H54 (cell line): ENCODE data around the gene GNA15.
"Not testable (repeated sequence)": the region's sequence is repeated elsewhere in the genome, so short reads cannot be mapped to it uniquely, and the experiment has no call there.

ENCODE experiments used
- DNase-seq: peaks from one replicate; pipeline ENCODE4 v3.0.0; 2011; ENCODE audit warnings: low spot score, mixed read lengths; ENCODE audit not compliant: insufficient read length
- FAIRE-seq: peaks from 3 replicates; lab custom pipeline; 2011; peaks lifted over from hg19 to GRCh38; lab: Jason Lieb, UNC
- POLR2A ChIP-seq: IDR thresholded peaks from 2 replicates; pipeline ENCODE4 v1.6.1; 2011; ENCODE audit warnings: low read depth, mild to moderate bottlenecking, low read length

GNA15 gene

DNA sequence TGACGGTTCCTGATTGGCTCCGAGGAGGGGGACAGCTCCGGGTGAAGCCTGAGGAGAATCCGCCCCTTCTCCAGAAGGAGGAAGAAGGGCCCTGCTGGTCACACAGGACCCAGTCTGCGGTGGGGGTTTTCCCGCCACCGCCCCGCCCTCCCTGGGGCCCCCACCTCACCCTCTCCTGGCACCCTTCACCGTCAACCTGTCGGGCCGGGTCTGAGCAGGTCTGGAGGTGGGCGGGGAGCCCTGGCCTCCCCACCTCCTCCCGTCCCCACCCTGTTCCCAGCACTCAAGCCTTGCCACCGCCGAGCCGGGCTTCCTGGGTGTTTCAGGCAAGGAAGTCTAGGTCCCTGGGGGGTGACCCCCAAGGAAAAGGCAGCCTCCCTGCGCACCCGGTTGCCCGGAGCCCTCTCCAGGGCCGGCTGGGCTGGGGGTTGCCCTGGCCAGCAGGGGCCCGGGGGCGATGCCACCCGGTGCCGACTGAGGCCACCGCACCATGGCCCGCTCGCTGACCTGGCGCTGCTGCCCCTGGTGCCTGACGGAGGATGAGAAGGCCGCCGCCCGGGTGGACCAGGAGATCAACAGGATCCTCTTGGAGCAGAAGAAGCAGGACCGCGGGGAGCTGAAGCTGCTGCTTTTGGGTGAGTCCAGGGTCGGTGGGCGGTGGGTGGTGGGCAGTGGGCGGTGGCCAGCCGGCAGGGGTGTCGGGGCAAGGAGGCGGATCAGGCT is at the start of gene GNA15:
Gene GNA15, plus strand, starts transcription at position 73 of the 723 bp plus-strand sequence. Its CDS starts 418 bp downstream, at position 491.
- DNase-seq (no peak), FAIRE-seq (no peak)
- TF ChIP-seq POLR2A = no peak

- TF ChIP-seq POLR2A = no peak
- FAIRE-seq (no peak), DNase-seq (no peak)
Observed at GRCh38 chr19:3087769-3088168, 48.1 kb upstream of the GNA15 start.

- not testable (repeated sequence) for FAIRE-seq, DNase-seq
Observed at GRCh38 chr19:3089299-3089855, 46.5 kb upstream of the GNA15 start.

DNA sequence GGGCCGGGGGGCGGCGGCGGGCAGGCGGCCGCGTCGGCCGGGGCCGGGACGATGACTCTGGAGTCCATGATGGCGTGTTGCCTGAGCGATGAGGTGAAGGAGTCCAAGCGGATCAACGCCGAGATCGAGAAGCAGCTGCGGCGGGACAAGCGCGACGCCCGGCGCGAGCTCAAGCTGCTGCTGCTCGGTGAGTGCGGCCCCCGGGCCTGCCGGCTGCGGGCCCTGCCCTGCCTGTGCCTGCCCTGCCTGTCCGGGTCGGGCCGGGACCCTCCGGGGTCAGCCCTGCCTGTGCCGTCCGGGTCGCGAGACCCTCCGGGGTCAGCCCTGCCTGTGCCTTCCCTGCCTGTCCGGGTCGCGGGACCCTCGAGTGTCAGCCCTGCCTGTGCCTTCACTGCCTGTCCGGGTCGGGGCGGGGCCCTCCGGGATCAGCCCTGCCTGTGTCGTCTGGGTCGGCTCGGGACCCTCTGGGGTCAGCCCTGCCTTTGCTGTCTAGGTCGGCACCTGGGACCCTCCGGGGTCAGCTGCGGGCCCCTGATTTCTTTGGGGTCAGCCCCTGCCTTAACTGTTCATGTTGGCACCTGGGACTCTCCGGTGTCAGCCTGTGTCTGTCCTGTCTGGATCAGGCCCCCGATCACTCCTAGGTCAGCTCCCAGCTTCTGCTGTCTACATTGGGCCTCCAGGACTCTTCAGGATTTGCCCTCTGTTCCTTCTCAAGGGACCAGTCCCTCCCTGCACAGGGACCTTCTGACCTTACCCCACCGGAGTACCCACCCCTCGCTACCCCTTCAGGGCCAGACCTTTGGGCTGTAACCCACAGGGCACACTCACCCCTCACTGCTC is 41.0 kb upstream of the GNA15 start:
- no peak for DNase-seq

DNA sequence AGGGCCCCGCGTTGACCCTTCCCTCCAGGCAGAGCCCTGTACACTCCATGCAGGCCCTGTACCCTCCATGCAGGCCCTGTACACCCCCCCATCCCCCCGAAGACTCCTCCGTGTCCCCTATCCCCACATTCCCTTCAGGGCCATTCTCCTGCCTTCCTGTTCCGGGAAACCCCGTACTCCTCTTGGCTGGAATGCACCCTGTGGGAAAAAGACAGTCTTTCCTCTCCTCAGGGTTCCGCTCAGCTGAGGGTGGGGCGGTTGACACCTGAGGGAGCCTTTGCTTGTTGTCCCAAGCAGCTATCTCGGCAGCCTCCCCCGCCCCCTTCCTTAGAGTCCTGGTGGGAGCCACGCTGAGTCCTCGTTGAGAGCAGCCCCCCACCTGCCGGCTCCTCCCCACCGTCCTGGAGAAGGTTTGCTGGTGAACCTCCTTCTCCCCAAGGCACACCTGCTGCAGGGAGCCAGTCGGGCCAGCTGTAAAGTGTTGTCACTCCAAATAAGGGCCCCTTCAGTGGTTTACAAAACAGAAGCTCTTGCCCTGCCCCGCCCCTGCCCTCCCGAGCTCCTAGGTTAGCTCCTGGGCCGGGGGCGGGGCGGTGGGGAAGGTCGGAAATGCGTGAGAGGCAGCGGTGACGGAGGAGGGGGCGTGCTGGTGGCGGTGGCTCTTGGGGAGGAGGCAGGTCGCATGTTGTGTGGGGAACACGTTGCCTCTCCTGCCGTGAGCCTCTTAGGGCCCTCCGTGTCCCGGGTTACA is 40.2 kb upstream of the GNA15 start:
- DNase-seq (no peak), FAIRE-seq (no peak)
- TF ChIP-seq POLR2A = no peak

More for the DNA sequence above, 41.0 kb upstream of the GNA15 start:
- TF ChIP-seq POLR2A = no peak
- no peak for FAIRE-seq

GRCh38 chr19:3096267-3096901 is 39.4 kb upstream of the GNA15 start:
- DNase-seq (no peak), FAIRE-seq (no peak)
- TF ChIP-seq POLR2A = no peak

DNA sequence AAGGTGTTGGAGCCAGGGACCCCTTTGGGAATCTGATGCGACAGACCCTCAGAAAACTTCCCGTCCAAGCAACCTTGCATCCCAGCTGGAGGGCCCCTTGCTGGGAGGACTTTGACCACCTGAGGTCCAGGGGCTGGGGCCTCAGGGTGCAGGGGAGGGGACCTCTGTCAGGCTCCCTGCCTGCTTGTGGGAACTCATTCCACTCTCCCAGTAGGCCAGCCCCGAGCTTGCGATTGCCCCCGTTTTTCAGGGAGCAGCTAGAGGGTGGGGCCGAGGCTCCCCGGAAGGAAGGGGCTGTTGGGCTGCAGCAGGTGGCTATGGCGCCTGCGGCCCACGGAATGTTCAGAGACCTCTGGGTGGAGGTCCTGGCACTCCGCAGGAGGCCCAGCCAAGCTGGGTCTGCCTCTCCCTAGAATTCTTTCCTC is 38.9 kb upstream of the GNA15 start:
- FAIRE-seq (no peak), DNase-seq (no peak)
- no peak for TF ChIP-seq POLR2A

DNA sequence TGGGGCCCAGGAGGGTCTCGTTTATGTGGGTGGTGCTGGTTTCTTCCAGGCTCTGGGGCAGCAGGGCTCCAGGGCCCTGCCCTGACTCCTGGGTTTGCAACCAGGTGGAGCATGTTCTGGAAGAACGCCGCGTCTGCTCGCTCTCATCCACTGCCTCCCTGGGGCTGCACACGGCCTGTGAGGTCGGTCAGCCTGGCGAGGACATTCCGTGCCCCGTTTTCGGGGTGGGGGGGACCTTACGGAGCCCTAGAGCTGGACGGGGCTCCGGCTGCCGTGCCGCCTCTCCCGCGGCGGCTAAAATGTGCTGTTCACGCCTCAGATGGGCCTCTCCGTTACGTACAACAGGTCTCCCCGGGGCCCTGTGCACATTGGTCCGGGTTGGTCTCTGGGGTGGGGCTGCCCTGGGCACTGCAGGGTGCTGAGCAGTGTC is 38.4 kb upstream of the GNA15 start:
- TF ChIP-seq POLR2A = no peak
- FAIRE-seq (no peak), DNase-seq (no peak)

DNA sequence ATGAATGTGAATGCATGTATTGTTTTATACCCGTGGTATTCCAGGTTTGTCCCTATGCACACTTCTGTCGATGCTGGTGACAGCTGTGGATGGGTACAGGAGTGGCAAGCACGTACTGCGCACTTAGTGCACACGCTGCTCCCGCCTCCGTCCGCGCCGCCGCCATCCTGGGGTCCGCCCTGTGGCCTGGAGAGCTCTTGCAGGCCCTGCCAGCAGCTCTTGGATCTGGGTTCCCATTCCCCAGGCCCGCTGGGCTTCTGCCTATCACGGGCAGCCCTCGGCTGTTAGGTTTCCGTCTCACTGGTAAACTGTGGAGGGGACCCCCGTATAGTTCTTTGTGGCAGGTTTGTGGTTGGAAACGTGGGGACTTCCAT is 37.7 kb upstream of the GNA15 start:
- TF ChIP-seq POLR2A = no peak
- FAIRE-seq (no peak), DNase-seq (no peak)

DNA sequence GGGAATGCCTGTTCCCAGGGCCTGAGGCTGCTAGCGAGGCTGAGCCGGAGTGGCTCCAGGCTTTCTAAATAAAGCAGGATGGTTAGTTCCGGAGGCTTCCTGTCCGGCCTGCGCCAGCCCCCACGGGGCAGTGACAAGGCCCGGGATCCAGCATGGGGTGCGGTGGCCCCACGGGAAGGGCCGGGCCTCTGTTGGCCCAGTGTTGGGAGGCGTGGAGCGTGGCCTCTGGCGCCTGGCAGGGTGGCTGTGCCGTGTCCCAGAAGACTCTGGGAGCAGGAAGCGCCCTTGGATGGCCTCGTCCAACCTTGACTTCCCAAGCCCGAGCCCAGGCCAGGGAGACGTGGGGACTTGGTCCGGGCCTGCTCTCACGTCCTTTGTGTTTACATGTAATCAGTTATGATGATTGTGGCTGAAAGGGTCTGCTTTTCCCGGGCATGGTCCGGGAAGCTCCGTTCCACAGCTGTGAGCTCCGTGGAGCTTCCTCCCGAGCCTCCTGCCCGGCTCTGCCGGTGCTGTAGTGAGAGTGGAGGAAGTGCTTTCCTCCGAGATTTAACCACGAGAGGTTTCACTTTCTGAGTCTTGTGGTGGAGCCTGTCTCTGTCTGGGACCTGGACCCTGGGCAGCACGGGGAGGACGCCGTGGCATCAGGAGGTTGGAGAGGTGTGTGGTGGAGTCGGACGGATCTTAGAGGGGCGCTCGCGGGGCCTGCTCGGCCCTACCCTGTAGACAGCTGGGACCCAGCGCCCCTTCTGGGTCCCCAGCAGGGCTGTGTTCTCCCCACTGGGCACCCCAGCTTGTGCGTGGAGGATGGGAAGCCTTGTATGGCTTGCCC is 37.1 kb upstream of the GNA15 start:
- FAIRE-seq (no peak), DNase-seq (no peak)
- TF ChIP-seq POLR2A = no peak

- TF ChIP-seq POLR2A = no peak
- no peak for DNase-seq
- no peak for FAIRE-seq
Observed at GRCh38 chr19:3099347-3100145, 36.3 kb upstream of the GNA15 start.

- DNase-seq = no peak
- TF ChIP-seq POLR2A = no peak
- FAIRE-seq = no peak
Observed at GRCh38 chr19:3100331-3100730, 35.5 kb upstream of the GNA15 start.
